Tibial artery (tissue), 4 donors: ENCODE data around the gene KCNMA1.

Experiments
- DNase-seq, 2 donors: peaks; one replicate each; pipeline ENCODE4 v3.0.0-alpha.2; 2019
- H3K27ac ChIP-seq, 2 donors: fragments of 200-600 bp; sonication (generic) in 1 of 2; 1 replicate in 1 of 2; 2 replicates in 1 of 2; pipeline ENCODE4 v1.5.1; 2018 to 2019; ENCODE audit warnings: mild to moderate bottlenecking in 1 of 2
- H3K27me3 ChIP-seq, 2 donors: fragments of 200-600 bp; sonication (generic) in 1 of 2; one replicate each; pipeline versions ENCODE4 v1.5.1 to v1.6.0; 2016 to 2019
- H3K36me3 ChIP-seq, 3 donors: fragments of 200-600 bp; sonication (generic) in 2 of 3; one replicate each; pipeline ENCODE4 v1.5.1; 2016 to 2019; ENCODE audit warnings: mild to moderate bottlenecking in 2 of 3
- H3K4me1 ChIP-seq, 4 donors: fragments of 200-600 bp; sonication (generic) in 2 of 4; 1 replicate in 3 of 4; 2 replicates in 1 of 4; pipeline ENCODE4 v1.5.1; 2016 to 2019
- H3K4me3 ChIP-seq, 2 donors: fragments of 200-600 bp; sonication (generic) in 1 of 2; 1 replicate in 1 of 2; 2 replicates in 1 of 2; pipeline ENCODE4 v1.5.1; 2018 to 2019; ENCODE audit warnings: mild to moderate bottlenecking in 2 of 2
- H3K9me3 ChIP-seq, 3 donors: fragments of 200-600 bp; sonication (generic) in 1 of 3; one replicate each; pipeline ENCODE4 v1.5.1; 2016 to 2019
- CTCF ChIP-seq, 2 experiments: fragments of 200-600 bp in 1 of 2; fragments of 450-650 bp in 1 of 2; IDR thresholded peaks; one replicate each; pipeline ENCODE4 v1.5.1; 2017 to 2019; ENCODE audit warnings: antibody characterized with exemption in 2 of 2, mild to moderate bottlenecking in 1 of 2, moderate library complexity in 1 of 2
- intact Hi-C: fragments of 100-400 bp; cut with DNase I; formaldehyde crosslinking; loops from one replicate; pipeline ENCODE4 v1.15.0; 2023; ENCODE audit warnings: low total_unique reads

The KCNMA1 gene

GRCh38 chr10:77070346-77070745 lies 567.3 kb downstream of the KCNMA1 start:
- no peak for DNase-seq
- intact Hi-C loops = no loop called here
- no peak overlapping the region for H3K4me3 ChIP-seq

GRCh38 chr10:77068969-77069368 lies 568.6 kb downstream of the KCNMA1 start:
- H3K4me1 ChIP-seq = peaks cover 0 to 14% (median 0%) of the 10 kb centered on the region in 4 donors
- intact Hi-C loops = no loop called here
- no peak for DNase-seq

More at GRCh38 chr10:77070346-77070745, 567.3 kb downstream of the KCNMA1 start:
- no peaks in the 10 kb centered on the region for H3K9me3 ChIP-seq
- H3K4me1 ChIP-seq = peaks cover 0 to 16% (median 4%) of the 10 kb centered on the region in 4 donors
- H3K27ac ChIP-seq = no peak overlapping the region
- peaks cover 36 to 41% (median 40%) of the 10 kb centered on the region in 3 donors for H3K36me3 ChIP-seq
- no peaks in the 10 kb centered on the region for H3K27me3 ChIP-seq
- TF ChIP-seq CTCF (IDR thresholded peaks at IDR 0.05) = no peak

GRCh38 chr10:77068272-77068671 lies 569.3 kb downstream of the KCNMA1 start:
- Histone ChIP-seq H3K27me3 (no peaks in the 10 kb centered on the region), H3K4me1 (peaks cover 0 to 7% (median 0%) of the 10 kb centered on the region in 4 donors), H3K36me3 (peaks cover 35 to 41% (median 40%) of the 10 kb centered on the region in 3 donors), H3K27ac (no peak overlapping the region), H3K9me3 (no peaks in the 10 kb centered on the region), H3K4me3 (no peak overlapping the region)
- no peak for TF ChIP-seq CTCF (IDR thresholded peaks at IDR 0.05)
- DNase-seq = no peak
- intact Hi-C loops = no loop called here

More at GRCh38 chr10:77068969-77069368, 568.6 kb downstream of the KCNMA1 start:
- Histone ChIP-seq H3K27me3 (no peaks in the 10 kb centered on the region), H3K36me3 (peaks cover 36 to 41% (median 40%) of the 10 kb centered on the region in 3 donors), H3K27ac (no peak overlapping the region), H3K4me3 (no peak overlapping the region), H3K9me3 (no peaks in the 10 kb centered on the region)
- no peak for TF ChIP-seq CTCF (IDR thresholded peaks at IDR 0.05)

GRCh38 chr10:77062381-77062780 lies 575.2 kb downstream of the KCNMA1 start:
- intact Hi-C loops = no loop called here

GRCh38 chr10:77060913-77061312 lies 576.7 kb downstream of the KCNMA1 start:
- no peak for TF ChIP-seq CTCF (IDR thresholded peaks at IDR 0.05)
- intact Hi-C loops = no loop called here
- H3K4me1 ChIP-seq = no peaks in the 10 kb centered on the region

More at GRCh38 chr10:77062381-77062780, 575.2 kb downstream of the KCNMA1 start:
- TF ChIP-seq CTCF (IDR thresholded peaks at IDR 0.05) = no peak
- Histone ChIP-seq H3K27me3 (no peaks in the 10 kb centered on the region), H3K9me3 (no peaks in the 10 kb centered on the region), H3K36me3 (peaks cover 5 to 8% (median 8%) of the 10 kb centered on the region in 3 donors), H3K4me1 (no peaks in the 10 kb centered on the region), H3K27ac (no peak overlapping the region), H3K4me3 (no peak overlapping the region)
- no peak for DNase-seq

GRCh38 chr10:77056650-77057049 lies 581.0 kb downstream of the KCNMA1 start:
- TF ChIP-seq CTCF (IDR thresholded peaks at IDR 0.05) = no peak
- Histone ChIP-seq H3K36me3 (no peaks in the 10 kb centered on the region), H3K4me1 (no peaks in the 10 kb centered on the region), H3K27me3 (no peaks in the 10 kb centered on the region), H3K27ac (no peak overlapping the region), H3K4me3 (no peak overlapping the region), H3K9me3 (no peaks in the 10 kb centered on the region)
- no peak for DNase-seq
- intact Hi-C loops = no loop called here

More at GRCh38 chr10:77060913-77061312, 576.7 kb downstream of the KCNMA1 start:
- no peaks in the 10 kb centered on the region for H3K27me3 ChIP-seq
- H3K27ac ChIP-seq = no peak overlapping the region
- H3K36me3 ChIP-seq = no peaks in the 10 kb centered on the region
- DNase-seq = no peak
- no peak overlapping the region for H3K4me3 ChIP-seq
- H3K9me3 ChIP-seq = no peaks in the 10 kb centered on the region
